K562 (cell line): ENCODE data around the gene CCDC106. TPM values are rescaled to one million over a fixed set of nuclear protein-coding genes. Genes with fewer than 3 reads are reported as not detected.

ENCODE experiments used
- ATAC-seq: fragments of 200-7000 bp; cut with Tn5 transposase; 3 replicates; pipeline ENCODE4 v1.9.1; 2020; ENCODE audit warnings: moderate library complexity
- BruUV-seq: library from RNA; stranded (reverse); fragments of 400-500 nt; replicated peaks from 2 replicates; lab custom pipeline; 2021; lab: Mats Ljungman, UMichigan
- CTCF ChIA-PET: fragments of 300-600 bp; formaldehyde crosslinking; extraction: SDS; loops from one replicate; lab custom pipeline; 2021; ENCODE audit warnings: low intra/inter-chr PET ratio; lab: Yijun Ruan, JAX
- POLR2A ChIA-PET: fragments of 300-600, 350-650 bp; sonication (Branson Sonifier 250); formaldehyde crosslinking; extraction: SDS; loops from one replicate; lab custom pipeline; 2021; ENCODE audit warnings: antibody characterized with exemption, inconsistent platforms; lab: Yijun Ruan, JAX
- DNase-seq, 4 experiments: peaks; one replicate each; pipeline versions ENCODE4 v3.0.0 to v3.0.0-alpha.2; 2011 to 2018; ENCODE audit warnings: low spot score in 3 of 4, mixed read lengths in 3 of 4; ENCODE audit errors: extremely low read depth in 1 of 4
- FAIRE-seq: peaks from 2 replicates; lab custom pipeline; 2011; peaks lifted over from hg19 to GRCh38; lab: Jason Lieb, UNC
- H2AFZ ChIP-seq: 2 replicates; pipeline ENCODE4 v1.6.0; 2011; ENCODE audit warnings: low read depth, low read length, control low read depth, inconsistent platforms
- H3K27ac ChIP-seq: fragments of 200-600 bp; 3 replicates; pipeline ENCODE4 v1.8.0; 2011; ENCODE audit warnings: low read depth, mild to moderate bottlenecking, control low read depth, inconsistent platforms, low read length, moderate library complexity, mixed read lengths; ENCODE audit errors: extremely low read depth
- H3K27me3 ChIP-seq, 2 experiments: fragments of 300-600 bp in 1 of 2; 2 replicates in 1 of 2; 3 replicates in 1 of 2; pipeline versions ENCODE4 v1.6.0 to v1.8.0; 2011; ENCODE audit warnings: inconsistent platforms in 2 of 2, low read length in 2 of 2, mild to moderate bottlenecking in 1 of 2, mixed read lengths in 1 of 2, moderate library complexity in 1 of 2; ENCODE audit not compliant: control insufficient read depth in 2 of 2, insufficient read depth in 2 of 2
- H3K36me3 ChIP-seq: fragments of 300-600 bp; 3 replicates; pipeline ENCODE4 v1.8.0; 2011; ENCODE audit warnings: mild to moderate bottlenecking, low read length, inconsistent platforms; ENCODE audit not compliant: control insufficient read depth, insufficient read depth
- H3K4me1 ChIP-seq, 2 experiments: fragments of 200-600 bp in 1 of 2; replicated peaks in 1 of 2; 2 replicates in 1 of 2; 3 replicates in 1 of 2; pipeline versions ENCODE4 v1.5.1 to v1.8.0; 2011; ENCODE audit warnings: inconsistent platforms in 2 of 2, low read length in 2 of 2, mild to moderate bottlenecking in 1 of 2, mixed read lengths in 1 of 2, moderate library complexity in 1 of 2; ENCODE audit not compliant: control insufficient read depth in 2 of 2, insufficient read depth in 2 of 2
- H3K4me2 ChIP-seq: 2 replicates; pipeline ENCODE4 v1.6.1; 2011; ENCODE audit warnings: low read length, control low read depth, inconsistent platforms, mixed read lengths; ENCODE audit not compliant: insufficient read depth
- H3K4me3 ChIP-seq: fragments of 200-600 bp; sonication (generic), shearing (Covaris generic); 2 replicates; pipeline ENCODE4 v1.5.1; 2016; ENCODE audit warnings: control low read depth, inconsistent platforms
- H3K79me2 ChIP-seq: fragments of 200-600 bp; 3 replicates; pipeline ENCODE4 v1.8.0; 2011; ENCODE audit warnings: low read length, inconsistent platforms; ENCODE audit not compliant: control insufficient read depth, insufficient read depth
- H3K9ac ChIP-seq, 2 experiments: 2 replicates each; pipeline versions ENCODE4 v1.6.0 to v1.6.1; 2011; ENCODE audit warnings: low read depth in 2 of 2, low read length in 2 of 2, control low read depth in 1 of 2, inconsistent platforms in 1 of 2, mild to moderate bottlenecking in 1 of 2, mixed read lengths in 1 of 2; ENCODE audit not compliant: insufficient read depth in 1 of 2
- H3K9me1 ChIP-seq: one replicate; pipeline ENCODE4 v1.6.0; 2011; ENCODE audit warnings: inconsistent platforms, mild to moderate bottlenecking, low read length, moderate library complexity; ENCODE audit not compliant: control insufficient read depth, insufficient read depth
- H3K9me3 ChIP-seq: replicated peaks from 2 replicates; pipeline ENCODE4 v1.5.1; 2011; ENCODE audit warnings: low read depth, low read length, inconsistent platforms; ENCODE audit not compliant: control insufficient read depth, insufficient read depth
- H4K20me1 ChIP-seq: replicated peaks from 2 replicates; pipeline ENCODE4 v1.6.1; 2011; ENCODE audit warnings: low read length, inconsistent platforms, mixed read lengths; ENCODE audit not compliant: control insufficient read depth, insufficient read depth
- POLR2G ChIP-seq: fragments of 200-400 bp; formaldehyde crosslinking; IDR thresholded peaks from 2 replicates; pipeline ENCODE4 v1.6.1; 2017; ENCODE audit warnings: low read depth, mild to moderate bottlenecking, antibody characterized with exemption, low read length, moderate library complexity
- RBFOX2 ChIP-seq: fragments of 200-400 bp; formaldehyde crosslinking; IDR thresholded peaks from 2 replicates; pipeline ENCODE4 v1.6.1; 2017; ENCODE audit warnings: low read depth, mild to moderate bottlenecking, low read length, moderate library complexity
- RBM22 ChIP-seq: fragments of 200-400 bp; formaldehyde crosslinking; IDR thresholded peaks from 2 replicates; pipeline ENCODE4 v1.6.1; 2018; ENCODE audit warnings: low read length, low read depth; ENCODE audit not compliant: poor library complexity, severe bottlenecking
- WGBS: fragments of 100-300 bp; shearing (Covaris generic); methylation state at CpG from one replicate; pipeline ENCODE4 v1.1.6; 2016; ENCODE audit warnings: low coverage, mixed read lengths; ENCODE audit not compliant: insufficient coverage; ENCODE audit errors: missing lambda C conversion rate; 5-methylcytosine and 5-hydroxymethylcytosine counted together
- in situ Hi-C: fragments of 300-500 bp; cut with MboI; formaldehyde crosslinking; loops from 4 replicates; pipeline ENCODE4 v1.15.0; 2018; ENCODE audit warnings: inconsistent platforms, mixed read lengths
- intact Hi-C: fragments of 100-400 bp; cut with micrococcal nuclease; formaldehyde crosslinking; loops from 2 replicates; pipeline ENCODE4 v1.14.2; 2022
- polyA plus RNA-seq, 8 experiments: library from polyadenylated mRNA; depleted of rRNA in 4 of 8; stranded (reverse) in 5 of 8; unstranded in 3 of 8; fragments of >200 nt; fragmentation: Nextera tagmentation in 2 of 8; fragmentation: Illumina TruSeq in 1 of 8; extraction: Ambion mirVana in 2 of 8; extraction: Trizol in 1 of 8; gene quantifications; 2 replicates each; pipeline versions ENCODE4 v1.2.1 to v1.2.3, GENCODE V29; 2011 to 2014; ENCODE audit warnings: inconsistent platforms in 1 of 8, missing spikeins in 1 of 8
- total RNA-seq, 7 experiments: library from RNA; depleted of rRNA in 6 of 7; stranded (reverse); fragments of >200 nt in 6 of 7; fragmentation: Illumina TruSeq in 2 of 7; extraction: Trizol in 2 of 7; gene quantifications; 2 replicates each; pipeline versions ENCODE4 v1.2.1 to v1.2.3, GENCODE V29; 2011 to 2021; ENCODE audit warnings: low replicate concordance in 1 of 7

CCDC106 gene
- total and polyA plus RNA-seq, 9 of the 15 experiments (the other 6 are each of a cell fraction or from before 2014, with no cell fraction given) = 0.10 to 27.5 (median 15.0) TPM; not detected in 1

DNA sequence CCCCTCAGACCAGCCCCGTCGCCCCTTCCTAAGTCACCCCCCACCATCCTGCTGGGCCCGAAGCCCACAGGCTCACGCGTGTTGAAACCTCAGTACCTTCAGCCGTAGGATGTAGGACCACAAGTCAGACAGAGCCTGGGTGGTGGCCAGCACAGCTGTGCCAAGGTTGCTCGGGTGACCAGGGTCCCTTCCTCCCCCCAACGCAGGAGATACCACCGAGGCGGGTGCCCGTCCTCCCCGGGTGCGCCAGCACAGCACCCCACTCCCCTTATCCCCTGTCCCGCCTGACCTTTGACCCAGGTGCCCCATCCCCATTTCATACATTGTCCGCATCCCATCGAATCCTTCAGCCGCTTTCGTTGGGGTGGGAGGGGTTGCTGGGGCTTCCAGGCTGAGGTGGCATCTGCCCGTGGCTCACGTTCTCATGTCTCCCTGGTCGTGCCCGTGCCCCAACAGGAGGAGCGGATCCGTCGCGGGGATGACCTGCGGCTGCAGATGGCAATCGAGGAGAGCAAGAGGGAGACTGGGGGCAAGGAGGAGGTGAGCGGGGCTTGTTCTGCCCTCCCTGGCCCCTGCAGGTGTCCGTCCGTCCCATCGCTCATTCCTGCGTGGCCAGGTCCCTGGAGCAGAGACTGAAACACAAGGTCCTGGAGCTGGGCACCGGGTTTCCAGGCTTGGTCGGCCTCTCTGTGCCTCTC, 41.5 kb downstream of the CCDC106 start:
- H3K79me2 ChIP-seq = peaks cover 9% of the 10 kb centered on the region; the same call in 2 of the 3 replicates
- no peak for TF ChIP-seq RBM22
- peak; percentile 11 for TF ChIP-seq RBFOX2
- 0 out of 2 replicates have a peak, but pooled peaks have one; percentile 11 for TF ChIP-seq POLR2G
- TF ChIP-seq, all 486 proteins: peak for 2
- in situ Hi-C loops = no loop called here
- FAIRE-seq = no peak
- no peaks in the 10 kb centered on the region for H3K9me1 ChIP-seq
- BruUV-seq = no TSS peak
- no peak overlapping the region for H3K27ac ChIP-seq
- no peak for ATAC-seq
- H3K36me3 ChIP-seq = peaks cover 90% of the 10 kb centered on the region; the same call in 2 of the 3 replicates
- peaks cover 0 to 59% of the 10 kb centered on the region in 2 experiments; a peak in 3 of 5 replicates for H3K4me1 ChIP-seq
- H3K9me3 ChIP-seq = no peaks in the 10 kb centered on the region
- peaks cover 32% of the 10 kb centered on the region for H4K20me1 ChIP-seq
- intact Hi-C loops = no loop called here
- no peak overlapping the region for H3K4me2 ChIP-seq
- no peak for DNase-seq
- no peak overlapping the region for H3K4me3 ChIP-seq
- peak overlapping the region in 1 of 2 experiments; percentile 26; a peak in 1 of 4 replicates for H3K9ac ChIP-seq
- H3K27me3 ChIP-seq = no peaks in the 10 kb centered on the region
- POLR2A ChIA-PET = interaction anchor here (0.6 kb wide), 1 partner anchor 33 kb away, joined by 3 read pairs; no protein-coding TSS in a partner anchor
- WGBS = 93% methylated on average over 15 of the region's 35 CpGs
- CTCF ChIA-PET = no interaction called here
- no peak overlapping the region for H2AFZ ChIP-seq
